Measurements from ENCODE around the gene ROGDI.

The ROGDI gene

DNA sequence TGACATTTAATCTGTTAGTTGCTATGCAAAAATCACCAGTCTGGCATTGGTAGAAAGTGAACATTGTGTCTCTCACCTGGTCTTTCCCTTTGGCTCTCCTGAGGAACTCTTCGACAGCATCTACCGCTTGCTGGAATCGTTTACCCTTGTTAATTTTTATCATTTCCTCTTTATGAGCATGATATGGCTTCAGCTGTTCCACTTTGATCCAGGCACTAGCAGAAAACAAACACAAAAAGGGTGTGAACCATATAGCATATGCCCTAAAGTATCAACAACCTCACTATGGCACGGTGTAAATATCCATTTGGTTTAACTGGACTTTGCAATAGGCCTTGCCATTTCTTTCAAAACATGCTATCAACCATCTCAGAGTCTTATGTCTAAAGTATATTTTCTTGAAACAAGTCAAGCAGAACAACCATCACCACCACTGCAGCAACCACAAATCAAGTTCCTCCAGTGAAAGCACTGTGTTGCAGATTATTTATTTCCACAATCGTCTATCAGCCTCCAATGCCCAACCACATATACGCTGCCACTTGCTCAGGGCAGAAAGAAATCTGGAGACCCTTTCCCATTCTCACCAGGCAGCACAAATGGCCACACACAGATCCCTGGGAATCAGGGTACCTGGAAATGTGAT is 30.4 kb upstream of the ROGDI start:
- H3K4me1 ChIP-seq (ENCODE audit: low read length): no peaks in the 10 kb centered on the region
- H3K79me2 ChIP-seq (ENCODE audit: low read length): peaks cover 29% of the 10 kb centered on the region
- no peak overlapping the region for H3K4me2 ChIP-seq (ENCODE audit: low read length)
- no peak overlapping the region for H3K27ac ChIP-seq (ENCODE audit: low read length)
- H3K36me3 ChIP-seq (replicated peaks; ENCODE audit: low read depth, low read length): peaks cover 67% of the 10 kb centered on the region
- H3K9ac ChIP-seq (ENCODE audit: low read length): no peak overlapping the region
- no peak overlapping the region for H2AFZ ChIP-seq (ENCODE audit: low read depth, low read length)
- H3K9me3 ChIP-seq (ENCODE audit: insufficient read depth, low read length): no peaks in the 10 kb centered on the region
- H3K27me3 ChIP-seq (ENCODE audit: low read depth, low read length): no peaks in the 10 kb centered on the region
- H4K20me1 ChIP-seq (ENCODE audit: insufficient read depth, low read length): peaks cover 6% of the 10 kb centered on the region; the same call in 1 of the 2 replicates
- no peak for TF ChIP-seq EZH2phosphoT487 (IDR thresholded peaks at IDR 0.05; ENCODE audit: low read depth)
- TF ChIP-seq, protein P1, sequence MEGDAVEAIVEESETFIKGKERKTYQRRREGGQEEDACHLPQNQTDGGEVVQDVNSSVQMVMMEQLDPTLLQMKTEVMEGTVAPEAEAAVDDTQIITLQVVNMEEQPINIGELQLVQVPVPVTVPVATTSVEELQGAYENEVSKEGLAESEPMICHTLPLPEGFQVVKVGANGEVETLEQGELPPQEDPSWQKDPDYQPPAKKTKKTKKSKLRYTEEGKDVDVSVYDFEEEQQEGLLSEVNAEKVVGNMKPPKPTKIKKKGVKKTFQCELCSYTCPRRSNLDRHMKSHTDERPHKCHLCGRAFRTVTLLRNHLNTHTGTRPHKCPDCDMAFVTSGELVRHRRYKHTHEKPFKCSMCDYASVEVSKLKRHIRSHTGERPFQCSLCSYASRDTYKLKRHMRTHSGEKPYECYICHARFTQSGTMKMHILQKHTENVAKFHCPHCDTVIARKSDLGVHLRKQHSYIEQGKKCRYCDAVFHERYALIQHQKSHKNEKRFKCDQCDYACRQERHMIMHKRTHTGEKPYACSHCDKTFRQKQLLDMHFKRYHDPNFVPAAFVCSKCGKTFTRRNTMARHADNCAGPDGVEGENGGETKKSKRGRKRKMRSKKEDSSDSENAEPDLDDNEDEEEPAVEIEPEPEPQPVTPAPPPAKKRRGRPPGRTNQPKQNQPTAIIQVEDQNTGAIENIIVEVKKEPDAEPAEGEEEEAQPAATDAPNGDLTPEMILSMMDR (IDR thresholded peaks at IDR 0.05; ENCODE audit: low read depth, low read length): no peak
- H3K4me3 ChIP-seq (ENCODE audit: low read length): no peak overlapping the region

DNA sequence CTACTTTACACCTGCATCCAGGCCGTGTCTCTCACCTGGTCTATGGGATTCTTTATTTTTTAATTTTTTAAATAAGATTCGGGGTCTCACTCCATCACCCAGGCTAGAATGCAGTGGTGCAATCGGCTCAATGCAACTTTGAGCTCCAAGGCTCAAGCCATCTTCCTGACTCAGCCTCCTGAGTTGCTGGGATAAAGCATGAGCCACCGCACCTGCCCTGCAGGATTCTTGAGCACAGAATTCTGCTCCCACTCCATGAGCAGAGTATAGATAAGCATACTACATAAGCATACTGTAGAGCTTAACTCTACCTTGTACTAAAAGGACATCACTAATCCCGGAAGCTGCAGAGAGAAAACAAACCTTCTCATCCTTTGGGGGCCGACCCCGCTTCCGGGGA is 29.2 kb upstream of the ROGDI start:
- Histone ChIP-seq H3K27me3 (ENCODE audit: low read depth, low read length) (no peaks in the 10 kb centered on the region), H3K9ac (ENCODE audit: low read length) (no peak overlapping the region), H3K4me3 (ENCODE audit: low read length) (no peak overlapping the region), H3K27ac (ENCODE audit: low read length) (no peak overlapping the region), H3K4me1 (ENCODE audit: low read length) (no peaks in the 10 kb centered on the region), H3K36me3 (replicated peaks; ENCODE audit: low read depth, low read length) (peaks cover 68% of the 10 kb centered on the region), H3K9me3 (ENCODE audit: insufficient read depth, low read length) (no peaks in the 10 kb centered on the region), H3K4me2 (ENCODE audit: low read length) (no peak overlapping the region), H3K79me2 (ENCODE audit: low read length) (peaks cover 26% of the 10 kb centered on the region), H2AFZ (ENCODE audit: low read depth, low read length) (no peak overlapping the region), H4K20me1 (ENCODE audit: insufficient read depth, low read length) (peaks cover 6% of the 10 kb centered on the region; the same call in 1 of the 2 replicates)
- TF ChIP-seq EZH2phosphoT487 (IDR thresholded peaks at IDR 0.05; ENCODE audit: low read depth): no peak
- TF ChIP-seq, protein P1 (IDR thresholded peaks at IDR 0.05; ENCODE audit: low read depth, low read length): no peak

DNA sequence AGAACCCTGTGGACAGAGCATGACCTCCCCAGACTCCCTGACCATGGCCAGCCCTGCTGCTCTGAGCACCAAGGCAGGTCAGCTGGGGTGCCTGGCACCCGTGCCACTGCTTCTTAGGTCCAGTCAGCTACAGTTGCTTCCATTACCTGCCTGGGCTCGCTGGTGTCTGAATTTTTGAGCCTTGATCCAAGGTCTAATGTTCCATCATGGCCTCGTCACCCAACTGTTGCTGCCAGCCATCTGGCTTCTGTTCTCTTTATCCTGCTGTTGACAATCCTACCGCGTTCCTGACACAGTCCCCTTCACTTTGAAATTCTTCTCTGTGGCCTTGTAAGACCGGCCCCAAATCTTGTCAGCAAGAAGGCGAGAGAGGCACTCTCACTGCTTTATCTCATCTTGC is 28.0 kb upstream of the ROGDI start:
- no peaks in the 10 kb centered on the region for H3K4me1 ChIP-seq (ENCODE audit: low read length)
- H3K9ac ChIP-seq (ENCODE audit: low read length): no peak overlapping the region
- H3K27me3 ChIP-seq (ENCODE audit: low read depth, low read length): no peaks in the 10 kb centered on the region
- peaks cover 18% of the 10 kb centered on the region for H3K79me2 ChIP-seq (ENCODE audit: low read length)
- H3K4me2 ChIP-seq (ENCODE audit: low read length): no peak overlapping the region
- no peaks in the 10 kb centered on the region for H3K9me3 ChIP-seq (ENCODE audit: insufficient read depth, low read length)
- no peak for TF ChIP-seq EZH2phosphoT487 (IDR thresholded peaks at IDR 0.05; ENCODE audit: low read depth)
- TF ChIP-seq, protein P1 (IDR thresholded peaks at IDR 0.05; ENCODE audit: low read depth, low read length): no peak
- no peak overlapping the region for H2AFZ ChIP-seq (ENCODE audit: low read depth, low read length)
- peaks cover 67% of the 10 kb centered on the region for H3K36me3 ChIP-seq (replicated peaks; ENCODE audit: low read depth, low read length)
- no peak overlapping the region for H3K27ac ChIP-seq (ENCODE audit: low read length)
- no peak overlapping the region for H3K4me3 ChIP-seq (ENCODE audit: low read length)
- H4K20me1 ChIP-seq (ENCODE audit: insufficient read depth, low read length): peaks cover 6% of the 10 kb centered on the region; the same call in 1 of the 2 replicates

DNA sequence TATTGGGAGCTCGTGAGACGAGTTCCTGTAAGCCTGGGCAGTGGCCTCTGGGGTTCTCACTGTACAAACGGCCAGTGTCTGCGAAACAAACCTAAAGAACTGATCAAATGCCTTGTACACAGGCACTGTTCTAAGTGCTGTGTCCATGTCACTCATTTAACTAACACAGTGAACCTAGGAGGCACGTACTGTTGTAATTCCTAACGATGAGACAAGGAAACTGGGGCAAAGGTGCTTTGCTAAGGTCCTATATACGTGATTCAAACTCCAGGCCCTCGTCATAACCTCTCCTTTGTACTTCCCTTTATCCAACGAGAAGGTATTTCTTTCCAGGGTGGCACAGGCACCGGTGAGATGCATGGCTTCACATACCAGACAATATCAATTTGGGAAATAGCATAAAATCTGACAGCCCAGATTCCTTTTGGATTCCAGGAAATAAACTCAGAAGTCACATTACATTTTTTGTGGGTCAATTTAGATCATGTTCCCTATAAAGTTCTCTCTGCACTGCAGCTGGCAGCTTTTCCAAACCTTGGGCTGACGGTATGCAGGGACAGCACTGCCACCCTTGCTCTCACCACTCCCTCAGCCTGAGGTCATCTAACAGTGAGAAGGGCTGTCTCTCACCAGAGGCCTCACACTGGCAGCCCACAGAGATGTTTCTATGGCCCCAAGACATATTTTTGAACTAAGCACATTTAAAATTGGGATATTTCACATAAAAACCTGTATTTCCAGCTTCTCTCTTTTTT is 26.3 kb upstream of the ROGDI start:
- H3K4me2 ChIP-seq (ENCODE audit: low read length): no peak overlapping the region
- H2AFZ ChIP-seq (ENCODE audit: low read depth, low read length): no peak overlapping the region
- H3K9ac ChIP-seq (ENCODE audit: low read length): no peak overlapping the region
- H3K36me3 ChIP-seq (replicated peaks; ENCODE audit: low read depth, low read length): peaks cover 64% of the 10 kb centered on the region
- no peaks in the 10 kb centered on the region for H3K27me3 ChIP-seq (ENCODE audit: low read depth, low read length)
- no peaks in the 10 kb centered on the region for H3K9me3 ChIP-seq (ENCODE audit: insufficient read depth, low read length)
- 0 out of 2 replicates have a peak, but pooled peaks cover under 1% of the 10 kb centered on the region for H4K20me1 ChIP-seq (ENCODE audit: insufficient read depth, low read length)
- no peak overlapping the region for H3K4me3 ChIP-seq (ENCODE audit: low read length)
- no peaks in the 10 kb centered on the region for H3K4me1 ChIP-seq (ENCODE audit: low read length)
- TF ChIP-seq, protein P1 (IDR thresholded peaks at IDR 0.05; ENCODE audit: low read depth, low read length): no peak
- no peak for TF ChIP-seq EZH2phosphoT487 (IDR thresholded peaks at IDR 0.05; ENCODE audit: low read depth)
- 0 out of 2 replicates have a peak, but pooled peaks cover 6% of the 10 kb centered on the region for H3K79me2 ChIP-seq (ENCODE audit: low read length)
- no peak overlapping the region for H3K27ac ChIP-seq (ENCODE audit: low read length)
